Body of pancreas (tissue), 4 donors: ENCODE data around the gene CD274. TPM values are rescaled to one million over a fixed set of nuclear protein-coding genes. Genes with fewer than 3 reads are reported as not detected.

ENCODE experiments used
- ATAC-seq: fragments of 150-250 bp; one replicate; pipeline ENCODE4 v1.9.1; 2016
- DNase-seq, 4 donors: peaks; one replicate each; pipeline ENCODE4 v3.0.0-alpha.2; 2019
- H3K27ac ChIP-seq, 4 donors: fragments of 200-600 bp; sonication (generic); 1 replicate in 3 of 4; 2 replicates in 1 of 4; pipeline versions ENCODE4 v1.5.1 to v1.6.1; 2016 to 2019; ENCODE audit warnings: mild to moderate bottlenecking in 1 of 4, mixed read lengths in 1 of 4, moderate library complexity in 1 of 4
- H3K27me3 ChIP-seq, 2 donors: fragments of 200-600 bp; sonication (generic); one replicate each; pipeline ENCODE4 v1.6.0; 2016; ENCODE audit warnings: mild to moderate bottlenecking in 1 of 2
- H3K36me3 ChIP-seq, 2 donors: fragments of 200-600 bp; sonication (generic); replicated peaks in 1 of 2; 2 replicates each; pipeline ENCODE4 v1.5.1; 2016; ENCODE audit warnings: low read depth in 2 of 2; ENCODE audit not compliant: insufficient read depth in 1 of 2
- H3K4me1 ChIP-seq: fragments of 200-600 bp; sonication (generic); one replicate; pipeline ENCODE4 v1.6.0; 2016
- H3K4me3 ChIP-seq, 2 donors: fragments of 200-600 bp; sonication (generic); 1 replicate in 1 of 2; 2 replicates in 1 of 2; pipeline ENCODE4 v1.5.1; 2016 to 2019
- H3K9me3 ChIP-seq, 3 donors: fragments of 200-600 bp; sonication (generic); 1 replicate in 2 of 3; 2 replicates in 1 of 3; pipeline ENCODE4 v1.5.1; 2016
- POLR2A ChIP-seq, 3 donors: fragments of 450-650 bp; IDR thresholded peaks; one replicate each; pipeline ENCODE4 v1.6.1; 2016; ENCODE audit warnings: antibody characterized with exemption in 3 of 3, mild to moderate bottlenecking in 2 of 3
- WGBS, 2 donors: methylation state at CpG; one replicate each; pipeline ENCODE4 v1.1.5; 2017; 5-methylcytosine and 5-hydroxymethylcytosine counted together
- intact Hi-C: fragments of 100-400 bp; cut with DNase I; formaldehyde crosslinking; loops from one replicate; pipeline ENCODE4 v1.15.1; 2023
- total RNA-seq, 2 donors: library from RNA; depleted of rRNA; stranded (reverse); fragments of >200 nt; gene quantifications; one replicate each; pipeline ENCODE4 v1.1.0, GENCODE V29; 2016
- TF ChIP-seq, protein P1 (sequence below), 7 experiments: fragments of 450-650 bp in 4 of 7; fragments of 200-600 bp in 3 of 7; sonication (generic) in 3 of 7; IDR thresholded peaks; one replicate each; pipeline ENCODE4 v1.5.1; 2016 to 2019; ENCODE audit warnings: antibody characterized with exemption in 7 of 7

CD274 gene
- total RNA-seq, 2 donors from 2014 or later = 1.6 to 3.6 TPM

DNA sequence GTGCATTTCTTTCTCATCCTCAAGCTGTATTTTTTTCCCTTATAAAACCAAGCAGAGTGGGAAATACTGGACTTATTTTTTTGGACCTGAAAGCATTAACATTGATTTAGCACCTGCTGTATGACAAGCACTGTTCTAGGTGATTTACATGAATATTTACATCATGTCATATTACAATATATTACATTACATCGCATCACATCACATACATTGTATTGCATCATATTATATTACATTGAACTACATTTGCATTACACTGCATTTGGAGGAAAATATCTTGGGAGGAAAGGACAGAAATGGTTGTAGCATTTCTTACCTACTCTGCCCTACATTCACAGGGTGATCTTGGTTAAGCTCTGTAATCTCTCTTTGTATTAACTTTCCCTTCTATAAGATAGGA lies 48.8 kb downstream of the CD274 start:
- Histone ChIP-seq H3K4me1 (no peaks in the 10 kb centered on the region), H3K4me3 (no peak overlapping the region), H3K27ac (no peak overlapping the region), H3K27me3 (no peaks in the 10 kb centered on the region), H3K9me3 (no peaks in the 10 kb centered on the region), H3K36me3 (no peaks in the 10 kb centered on the region)
- TF ChIP-seq, protein P1, sequence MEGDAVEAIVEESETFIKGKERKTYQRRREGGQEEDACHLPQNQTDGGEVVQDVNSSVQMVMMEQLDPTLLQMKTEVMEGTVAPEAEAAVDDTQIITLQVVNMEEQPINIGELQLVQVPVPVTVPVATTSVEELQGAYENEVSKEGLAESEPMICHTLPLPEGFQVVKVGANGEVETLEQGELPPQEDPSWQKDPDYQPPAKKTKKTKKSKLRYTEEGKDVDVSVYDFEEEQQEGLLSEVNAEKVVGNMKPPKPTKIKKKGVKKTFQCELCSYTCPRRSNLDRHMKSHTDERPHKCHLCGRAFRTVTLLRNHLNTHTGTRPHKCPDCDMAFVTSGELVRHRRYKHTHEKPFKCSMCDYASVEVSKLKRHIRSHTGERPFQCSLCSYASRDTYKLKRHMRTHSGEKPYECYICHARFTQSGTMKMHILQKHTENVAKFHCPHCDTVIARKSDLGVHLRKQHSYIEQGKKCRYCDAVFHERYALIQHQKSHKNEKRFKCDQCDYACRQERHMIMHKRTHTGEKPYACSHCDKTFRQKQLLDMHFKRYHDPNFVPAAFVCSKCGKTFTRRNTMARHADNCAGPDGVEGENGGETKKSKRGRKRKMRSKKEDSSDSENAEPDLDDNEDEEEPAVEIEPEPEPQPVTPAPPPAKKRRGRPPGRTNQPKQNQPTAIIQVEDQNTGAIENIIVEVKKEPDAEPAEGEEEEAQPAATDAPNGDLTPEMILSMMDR (IDR thresholded peaks at IDR 0.05) = no peak
- TF ChIP-seq POLR2A (IDR thresholded peaks at IDR 0.05) = no peak
- intact Hi-C loops = no loop called here
- ATAC-seq (no peak), DNase-seq (no peak)
- WGBS, 2 donors = 97 to 100% methylated on average over 1 of the region's 1 CpG

DNA sequence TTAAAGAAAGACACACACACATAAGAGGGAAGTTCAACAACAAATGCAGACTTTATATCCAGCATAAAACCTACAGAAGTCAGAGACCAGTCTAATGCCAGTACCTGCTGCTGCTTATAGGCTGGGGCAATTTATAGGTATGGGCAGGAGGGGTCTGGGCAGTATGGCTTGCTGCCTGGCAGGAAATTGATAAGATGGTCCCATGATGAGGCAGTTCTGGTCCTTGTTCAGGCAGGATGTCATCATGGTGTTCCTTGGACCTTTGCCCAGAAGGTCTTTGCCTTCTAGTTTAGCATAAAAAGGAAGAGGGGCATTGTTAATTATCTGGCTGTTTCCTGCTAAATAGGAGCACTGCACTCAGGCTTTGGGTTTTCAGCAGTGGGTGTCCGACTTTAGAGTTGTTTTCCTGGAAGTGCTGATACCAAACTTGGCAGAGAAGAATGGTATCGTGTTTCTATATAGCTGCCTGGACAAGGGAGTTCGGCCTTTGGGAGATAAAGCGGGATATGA lies 49.6 kb downstream of the CD274 start:
- DNase-seq (peak in 2 of 4 donors; percentile 14 to 33), ATAC-seq (peak; percentile 33)
- Histone ChIP-seq H3K27me3 (no peaks in the 10 kb centered on the region), H3K9me3 (no peaks in the 10 kb centered on the region), H3K27ac (peak overlapping the region in 1 of 4 donors; percentile 3), H3K4me1 (no peaks in the 10 kb centered on the region), H3K4me3 (no peak overlapping the region), H3K36me3 (no peaks in the 10 kb centered on the region)
- intact Hi-C loops = no loop called here
- 52 to 81% methylated on average over 4 of the region's 4 CpGs for WGBS, 2 donors
- no peak for TF ChIP-seq POLR2A (IDR thresholded peaks at IDR 0.05)
- TF ChIP-seq, protein P1 (IDR thresholded peaks at IDR 0.05) = no peak

DNA sequence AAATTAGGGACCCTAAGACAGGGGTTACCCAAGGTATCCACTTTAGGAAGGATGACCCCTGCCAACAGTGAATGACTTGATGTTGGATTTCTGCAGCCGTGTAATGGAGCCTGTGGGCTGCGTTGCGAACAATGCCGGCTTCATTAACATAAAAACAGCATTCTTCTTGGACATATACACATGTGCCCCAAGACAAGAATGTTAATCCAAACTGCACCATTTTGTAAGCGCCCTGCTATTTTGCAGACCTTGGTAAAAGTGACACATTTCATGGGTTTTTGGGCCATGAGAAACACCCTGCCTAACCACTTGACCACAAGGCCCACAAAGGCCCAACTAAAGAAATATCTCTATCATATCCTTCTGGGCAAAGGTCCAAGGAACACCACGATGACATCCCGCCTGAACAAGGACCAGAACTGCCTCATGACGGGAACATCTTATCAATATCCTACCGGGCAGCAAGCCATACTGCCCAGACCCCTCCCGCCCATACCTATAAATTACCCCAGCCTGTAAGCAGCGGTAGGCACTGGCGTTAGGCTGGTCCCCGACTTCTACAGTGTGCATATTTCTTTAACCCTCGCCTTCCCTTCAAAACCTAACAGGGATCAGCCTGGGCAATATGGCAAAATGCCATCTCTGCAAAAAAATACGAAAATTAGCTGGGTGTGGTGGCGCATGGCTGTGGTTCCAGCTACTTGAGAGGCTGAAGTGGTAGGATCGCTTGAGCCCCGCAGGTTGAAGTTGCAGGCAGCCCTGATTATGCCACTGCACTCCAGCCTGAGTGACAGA lies 50.3 kb downstream of the CD274 start:
- peak in 1 of 4 donors; percentile 20 for DNase-seq
- WGBS, 2 donors = 55 to 66% methylated on average over 18 of the region's 18 CpGs
- TF ChIP-seq, protein P1 (IDR thresholded peaks at IDR 0.05) = no peak
- no peak for TF ChIP-seq POLR2A (IDR thresholded peaks at IDR 0.05)
- H3K4me3 ChIP-seq = no peak overlapping the region
- no peaks in the 10 kb centered on the region for H3K27me3 ChIP-seq
- no peaks in the 10 kb centered on the region for H3K4me1 ChIP-seq
- peak overlapping the region in 1 of 4 donors; percentile 3 for H3K27ac ChIP-seq
- H3K9me3 ChIP-seq = no peaks in the 10 kb centered on the region
- intact Hi-C loops = no loop called here
- H3K36me3 ChIP-seq = no peaks in the 10 kb centered on the region
- no peak for ATAC-seq

- Histone ChIP-seq H3K9me3 (no peaks in the 10 kb centered on the region), H3K4me1 (no peaks in the 10 kb centered on the region), H3K4me3 (no peak overlapping the region), H3K36me3 (no peaks in the 10 kb centered on the region), H3K27me3 (no peaks in the 10 kb centered on the region), H3K27ac (no peak overlapping the region)
- TF ChIP-seq, protein P1 (IDR thresholded peaks at IDR 0.05) = no peak
- TF ChIP-seq POLR2A (IDR thresholded peaks at IDR 0.05) = no peak
- DNase-seq (no peak), ATAC-seq (no peak)
- 86 to 89% methylated on average over 6 of the region's 6 CpGs for WGBS, 2 donors
- intact Hi-C loops = no loop called here
Measured at GRCh38 chr9:5502553-5502952, 52.2 kb downstream of the CD274 start.
